Measurements from ENCODE around the gene MNT.
A peak's percentile ranks its signal among the peaks of the same experiment; 100 is the strongest.

The MNT gene

GRCh38 chr17:2415081-2415480, 14.2 kb upstream of the MNT start:
- no peak for DNase-seq

DNA sequence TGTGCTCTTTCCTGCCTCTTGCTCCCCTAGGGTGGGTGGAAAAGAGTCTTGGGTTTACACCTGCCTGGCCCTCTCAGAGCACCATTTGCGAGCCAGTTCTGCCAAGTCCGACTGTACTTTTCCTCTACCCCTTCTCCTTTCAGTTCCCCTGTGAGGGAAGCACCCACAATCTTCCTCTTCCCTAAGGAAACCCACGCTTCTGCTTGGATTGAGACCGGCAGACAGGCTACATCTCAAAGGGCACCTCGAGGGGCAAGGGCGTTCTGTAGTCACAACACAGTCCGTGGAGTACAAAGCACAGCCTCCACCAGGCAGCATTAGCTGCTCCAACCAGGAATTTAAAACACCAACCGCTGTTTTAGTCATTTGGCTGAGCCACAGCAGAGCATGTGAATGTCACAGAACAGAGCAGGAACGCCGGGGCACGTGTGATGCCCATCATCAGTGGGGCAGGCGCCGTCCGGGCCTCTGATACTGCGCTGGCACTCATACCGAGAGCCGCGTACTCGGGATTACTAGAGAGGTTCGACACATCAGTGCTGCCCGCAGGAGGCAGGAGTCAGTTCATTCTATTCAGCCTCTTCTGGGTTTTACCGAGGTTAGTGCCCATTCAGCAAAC, 13.7 kb upstream of the MNT start:
- DNase-seq = no peak

DNA sequence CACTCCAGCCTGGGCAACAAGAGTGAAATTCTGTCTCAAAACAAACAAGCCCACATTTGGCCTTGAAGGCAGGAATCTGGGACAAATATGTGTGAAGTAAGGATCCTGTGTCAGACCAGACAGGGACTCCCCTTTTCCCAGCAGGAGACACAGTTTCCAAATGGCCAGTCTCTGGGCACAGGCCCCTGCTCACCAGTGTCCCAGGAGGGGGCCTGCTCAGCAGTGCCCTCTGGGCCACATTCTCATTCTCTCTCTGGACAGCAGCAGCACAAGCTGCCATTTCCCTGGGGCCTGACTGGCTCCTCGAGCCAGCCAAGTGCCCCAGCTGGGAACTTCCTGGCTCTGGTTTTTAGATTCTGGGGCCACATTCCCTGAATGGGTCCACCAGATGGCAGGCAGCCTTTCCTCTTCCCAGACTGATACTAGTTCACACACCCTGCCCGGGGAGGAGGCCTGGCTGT, 11.7 kb upstream of the MNT start:
- no peak for DNase-seq

DNA sequence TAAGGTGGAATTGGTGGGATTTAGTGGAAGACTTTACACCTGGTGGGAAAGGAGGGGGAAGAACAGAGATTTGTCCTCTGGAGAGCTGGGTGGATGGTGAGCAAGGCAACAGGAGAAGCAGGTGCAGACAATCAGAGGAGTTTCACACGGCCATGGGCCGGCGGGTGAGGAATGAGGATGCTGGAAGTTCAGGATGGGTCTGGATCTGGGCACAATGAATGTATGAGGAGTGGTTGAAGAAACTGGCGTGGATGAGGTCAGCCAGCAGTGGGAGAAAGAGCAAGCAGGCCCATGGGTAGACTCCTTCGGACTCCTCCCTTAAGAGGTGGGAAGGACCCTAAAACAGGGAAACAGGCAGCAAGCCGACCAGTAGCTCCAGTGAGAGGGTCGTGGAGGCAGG, 10.1 kb upstream of the MNT start:
- DNase-seq = no peak

DNA sequence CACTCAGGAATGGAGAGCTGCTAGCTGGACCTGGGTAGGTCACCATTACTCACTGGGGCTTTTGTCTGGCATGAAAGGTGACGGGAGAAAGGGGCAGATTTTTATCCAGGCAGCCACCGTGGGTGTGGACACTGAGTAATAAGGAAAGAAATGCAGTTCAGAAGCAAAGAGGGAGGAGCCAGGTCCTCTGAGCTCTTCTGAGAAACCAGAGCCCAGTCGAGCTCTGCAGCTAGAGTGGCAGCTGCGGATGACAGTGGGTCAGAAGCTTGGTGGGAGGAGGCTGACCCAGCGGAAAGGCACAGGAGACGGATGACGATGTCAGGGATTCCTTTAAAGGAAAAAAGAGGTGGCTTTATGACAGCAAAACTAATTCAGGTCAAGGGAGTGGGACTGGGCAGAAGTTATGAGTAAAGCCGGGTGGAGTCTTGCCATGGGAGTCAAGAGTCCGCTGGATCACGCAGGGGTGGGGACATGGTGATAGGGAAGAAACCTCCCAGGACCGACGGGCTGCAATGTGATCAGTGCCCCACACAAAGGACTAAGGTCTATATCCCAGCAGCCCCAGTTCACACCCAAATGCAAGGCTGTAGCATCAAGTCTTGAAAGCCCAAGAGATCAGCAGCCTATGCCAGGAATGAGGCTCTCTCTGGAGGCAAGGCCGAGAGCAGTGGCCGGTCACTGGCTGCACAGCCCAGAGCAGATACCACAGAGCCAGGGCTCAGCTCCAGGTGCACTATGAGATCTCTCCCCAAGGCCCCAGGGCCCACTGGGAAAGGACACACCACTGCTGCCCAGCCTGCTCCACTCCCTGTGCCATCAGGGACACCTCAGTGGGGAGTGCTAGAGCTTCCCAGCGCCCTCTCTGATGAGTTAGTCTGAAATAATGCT, 6.3 kb upstream of the MNT start:
- DNase-seq = no peak

GRCh38 chr17:2406271-2406902, 5.5 kb upstream of the MNT start:
- DNase-seq = no peak

- DNase-seq = no peak
These were observed 4.5 kb upstream of the MNT start for GRCh38 chr17:2405247-2405926.

- no peak for DNase-seq
These were observed 2.2 kb upstream of the MNT start for GRCh38 chr17:2403044-2403443.

DNA sequence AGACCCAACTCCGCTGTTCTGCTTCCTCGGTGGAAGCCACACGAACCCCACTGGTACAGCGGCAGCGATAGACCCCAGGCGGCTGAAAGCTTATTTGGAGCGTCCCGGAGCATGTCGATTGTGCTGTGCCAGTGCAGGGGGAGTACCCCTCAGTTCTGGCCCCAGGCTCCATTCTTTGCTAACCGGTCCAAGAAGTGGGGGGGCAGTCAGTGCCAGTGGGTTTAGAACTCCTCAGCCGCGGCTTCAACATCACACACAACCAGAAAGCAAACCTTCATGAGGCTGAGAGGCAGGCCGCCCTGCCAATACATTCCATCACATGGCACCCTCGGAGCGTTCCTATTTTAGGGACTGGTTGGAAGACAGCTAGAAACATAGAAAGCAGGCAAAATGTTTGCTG, 1.7 kb upstream of the MNT start:
- no peak for DNase-seq

GRCh38 chr17:2401426-2402221, 764 bp upstream of the MNT start:
- peak; percentile 99 for DNase-seq

DNA sequence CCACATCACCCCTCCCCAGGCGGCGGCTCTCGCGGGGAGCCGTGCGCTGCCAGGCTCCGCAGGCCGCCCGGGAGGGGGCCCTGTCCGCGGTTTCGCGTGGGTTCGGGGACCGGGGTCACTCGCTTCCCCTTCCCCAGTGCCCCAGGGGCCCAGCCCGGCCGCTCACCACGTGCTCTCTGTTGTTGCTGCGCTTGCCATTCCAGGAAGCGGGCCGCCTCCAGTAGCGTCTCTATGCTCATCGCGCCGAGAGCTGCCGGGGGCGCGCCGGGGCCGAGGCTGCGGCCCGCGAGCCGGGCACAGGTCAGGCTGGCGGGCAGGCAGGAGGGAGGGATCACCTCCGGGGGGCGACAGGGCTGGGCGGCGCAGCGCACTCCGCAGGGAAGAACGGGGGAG, 390 bp downstream of the MNT start:
- DNase-seq = peak; percentile 31 to 39

- peak; percentile 95 to 97 for DNase-seq
These were observed 1.0 kb downstream of the MNT start for GRCh38 chr17:2399572-2400473.

GRCh38 chr17:2398655-2399571, 1.9 kb downstream of the MNT start:
- DNase-seq = peak; percentile 77 to 85

- DNase-seq = no peak
These were observed 2.7 kb downstream of the MNT start for GRCh38 chr17:2398182-2398581.

DNA sequence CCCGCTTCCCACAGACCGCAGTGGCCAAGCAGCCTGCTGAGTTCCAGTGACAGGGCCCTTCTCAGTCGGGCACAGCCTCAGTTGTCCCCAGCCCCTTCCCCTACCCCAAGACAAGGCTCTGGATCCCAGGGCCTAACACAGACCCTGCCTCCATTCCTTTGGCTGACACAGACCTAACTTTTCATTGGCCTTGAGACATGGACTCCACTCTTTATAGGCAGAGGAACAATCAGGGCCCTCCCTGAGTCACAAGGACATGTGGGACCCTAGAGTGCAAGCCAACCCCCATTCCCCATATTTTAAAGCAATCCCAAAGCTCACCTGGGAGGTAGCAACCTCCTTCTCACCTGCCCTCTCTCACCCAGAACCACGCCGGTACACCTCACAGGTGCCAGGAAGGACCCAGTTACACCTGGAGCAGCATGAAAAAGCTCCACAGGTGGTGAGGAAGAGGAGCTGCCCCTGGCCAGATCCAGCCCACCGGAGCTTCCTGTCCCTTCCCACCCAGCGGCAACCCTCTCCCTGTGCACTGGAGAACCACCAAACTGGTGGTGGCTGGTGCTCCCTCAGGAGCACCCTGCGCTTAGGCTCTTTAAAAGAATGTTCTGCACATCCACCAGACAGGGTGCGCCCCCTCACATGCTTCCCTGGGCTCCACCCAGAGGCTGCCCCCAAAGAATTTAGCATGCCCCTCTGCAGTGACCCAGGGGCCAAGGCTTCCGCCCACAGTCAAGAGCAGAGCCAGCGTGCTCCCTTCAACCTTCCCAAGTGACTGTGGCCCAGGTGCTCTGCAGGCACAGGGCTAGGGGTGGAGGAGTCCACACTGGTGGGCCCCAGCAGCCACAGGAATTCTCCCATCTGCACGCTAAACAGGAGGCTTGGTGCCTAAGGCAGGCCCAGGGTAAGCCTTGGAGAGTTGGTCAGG, 3.4 kb downstream of the MNT start:
- no peak for DNase-seq

- peak; percentile 92 to 95 for DNase-seq
These were observed 4.2 kb downstream of the MNT start for GRCh38 chr17:2396568-2397246.

- peak; percentile 52 to 66 for DNase-seq
These were observed 4.7 kb downstream of the MNT start for GRCh38 chr17:2396192-2396567.

All from SHP77 (cell line).